PC-3 (cell line): Measurements from ENCODE around the gene GALNS.

Source experiments
- CTCF ChIP-seq: fragments of 300-600 bp; sonication (generic); conservative IDR thresholded peaks from 2 replicates; pipeline ENCODE4 v1.5.1; 2017; ENCODE audit warnings: antibody characterized with exemption, low read depth, mild to moderate bottlenecking, low read length
- EZH2 ChIP-seq: fragments of 300-600 bp; sonication (generic); IDR thresholded peaks from one replicate; pipeline ENCODE4 v1.6.1; 2017; ENCODE audit warnings: antibody characterized with exemption, mild to moderate bottlenecking, low read length; ENCODE audit not compliant: unreplicated experiment
- EZH2phosphoT487 ChIP-seq: fragments of 300-600 bp; sonication (generic); IDR thresholded peaks from 2 replicates; pipeline ENCODE4 v1.6.1; 2018; ENCODE audit warnings: mild to moderate bottlenecking, antibody characterized with exemption, low read length, borderline replicate concordance

- TF ChIP-seq CTCF (no peak), EZH2 (no peak), EZH2phosphoT487 (no peak)
Observed at GRCh38 chr16:88778271-88778525, 78.5 kb downstream of the GALNS start.
